GM18861 (cell line): ENCODE results near the gene TM7SF2.

Experiments
- ATAC-seq: cut with Tn5 transposase; IDR thresholded peaks from one replicate; pipeline ENCODE4 v1.9.1; 2021; ENCODE audit not compliant: unreplicated experiment

TM7SF2 gene

DNA sequence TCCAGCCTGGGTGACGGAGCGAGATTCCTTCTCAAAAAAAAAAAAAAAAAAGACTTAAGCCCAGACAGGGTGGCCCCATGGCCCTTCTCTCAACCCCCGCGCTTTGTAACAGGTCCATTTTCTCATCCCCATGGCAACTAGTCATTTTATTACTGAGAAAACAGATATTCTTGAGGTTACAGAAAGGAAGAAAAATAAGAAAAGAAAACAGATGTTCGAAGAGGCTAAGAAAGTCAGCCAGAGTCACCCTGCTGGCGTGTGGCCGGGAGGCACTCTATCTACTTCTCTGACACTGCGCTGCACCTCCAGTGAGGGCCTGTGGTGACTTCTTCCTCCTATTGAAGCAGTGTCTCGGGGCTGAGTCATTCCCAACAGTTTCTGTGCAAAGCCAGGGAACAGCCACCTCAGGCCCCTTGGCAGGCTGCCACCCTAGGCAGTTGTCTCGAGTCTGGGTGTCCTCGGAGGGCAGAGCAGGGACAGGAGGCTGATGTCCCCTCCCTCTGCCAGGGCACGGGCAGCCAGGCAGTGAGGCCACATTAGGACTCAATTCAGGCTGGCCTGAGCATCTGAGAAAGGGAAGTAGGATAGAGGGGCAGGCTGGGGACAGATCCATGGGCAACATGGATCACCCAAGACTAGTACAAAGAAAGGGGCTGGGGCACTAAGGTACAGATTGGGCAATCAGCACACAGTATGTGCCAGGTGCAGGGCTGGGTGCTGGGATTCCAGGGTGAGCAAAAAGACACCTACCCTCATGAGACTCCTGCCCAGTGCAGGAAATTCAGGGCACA lies 39.0 kb downstream of the TM7SF2 start:
- no peak for ATAC-seq

DNA sequence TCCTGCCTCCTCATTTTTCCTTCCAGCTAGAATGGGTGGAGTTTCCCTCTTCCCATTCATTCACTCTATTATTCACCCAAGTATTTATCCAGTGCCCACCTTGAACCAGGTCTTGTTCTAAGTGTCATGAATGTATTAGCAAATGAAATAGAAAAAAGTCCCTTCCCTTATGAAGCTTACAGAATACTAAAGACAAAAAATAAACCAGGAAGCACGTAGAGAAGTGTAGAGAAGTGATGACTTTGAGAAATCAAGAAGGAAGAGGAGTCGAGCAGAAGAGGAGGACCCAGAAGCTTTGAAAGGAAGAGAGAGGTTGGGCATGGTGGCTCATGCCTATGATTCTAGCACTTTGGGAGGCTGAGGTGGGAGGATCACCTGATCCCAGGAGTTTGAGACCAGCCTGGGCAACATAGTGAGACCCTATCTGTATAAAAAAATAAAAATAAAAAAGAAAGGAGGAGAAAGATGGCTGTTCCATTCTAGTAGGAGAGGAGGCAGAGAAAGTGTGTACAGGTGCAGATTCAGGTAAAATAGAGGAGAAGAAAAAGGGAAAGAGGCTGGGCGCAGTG lies 39.7 kb downstream of the TM7SF2 start:
- no peak for ATAC-seq

DNA sequence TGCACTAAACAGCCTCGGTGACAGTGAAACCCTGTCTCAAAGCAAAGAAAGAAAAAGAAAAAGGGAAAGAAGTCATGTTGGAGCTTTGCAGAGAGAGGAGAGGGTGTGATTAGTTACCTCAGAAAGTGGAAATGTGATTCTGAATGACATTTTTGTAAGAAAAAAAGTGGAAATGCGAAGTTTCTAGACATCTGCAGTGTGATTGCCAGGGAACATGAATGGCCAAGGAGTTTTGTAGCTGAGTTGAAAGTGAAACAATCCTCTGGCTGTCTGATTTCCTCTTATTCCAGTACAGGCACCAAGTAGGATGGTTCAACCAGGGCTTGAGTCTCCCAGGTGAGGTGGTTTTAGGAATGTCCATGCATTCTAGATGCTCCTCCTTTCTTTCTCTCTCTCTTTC lies 40.5 kb downstream of the TM7SF2 start:
- no peak for ATAC-seq

DNA sequence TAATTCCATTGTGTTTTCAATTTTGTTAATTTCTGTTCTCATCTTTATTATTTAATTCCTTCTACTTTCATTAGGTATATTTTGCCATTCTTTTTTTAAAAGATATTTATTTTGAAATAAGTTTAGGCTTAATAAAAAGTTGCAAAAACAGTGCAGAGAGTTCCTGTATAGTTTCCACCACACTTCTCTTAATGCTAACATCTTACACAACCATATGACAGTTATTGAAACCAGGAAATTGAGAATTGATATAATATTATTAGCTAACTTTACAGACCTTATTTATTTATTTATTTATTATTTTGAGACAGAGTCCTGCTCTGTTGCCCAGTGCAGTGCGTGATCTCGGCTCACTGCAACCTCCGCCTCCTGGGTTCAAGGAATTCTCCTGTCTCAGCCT lies 44.6 kb downstream of the TM7SF2 start:
- ATAC-seq: no peak

DNA sequence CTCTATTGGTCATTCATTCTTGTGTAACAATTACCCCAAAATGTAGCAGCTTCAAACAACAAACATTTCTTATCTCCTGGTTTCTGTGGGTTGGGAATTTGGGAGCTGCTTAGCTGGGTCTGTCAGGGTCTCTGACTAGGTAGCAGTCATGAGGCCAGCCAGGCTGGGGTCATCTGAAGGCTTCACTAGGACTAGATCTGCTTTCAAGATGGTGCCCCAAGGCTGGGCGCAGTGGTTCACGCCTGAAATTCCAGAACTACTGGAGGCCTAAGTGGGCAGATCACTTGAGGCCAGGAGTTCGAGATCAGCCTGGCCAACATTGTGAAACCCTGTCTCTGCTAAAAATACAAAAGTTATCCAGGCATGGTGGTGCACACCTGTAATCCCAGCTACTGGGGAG lies 45.3 kb downstream of the TM7SF2 start:
- no peak for ATAC-seq

DNA sequence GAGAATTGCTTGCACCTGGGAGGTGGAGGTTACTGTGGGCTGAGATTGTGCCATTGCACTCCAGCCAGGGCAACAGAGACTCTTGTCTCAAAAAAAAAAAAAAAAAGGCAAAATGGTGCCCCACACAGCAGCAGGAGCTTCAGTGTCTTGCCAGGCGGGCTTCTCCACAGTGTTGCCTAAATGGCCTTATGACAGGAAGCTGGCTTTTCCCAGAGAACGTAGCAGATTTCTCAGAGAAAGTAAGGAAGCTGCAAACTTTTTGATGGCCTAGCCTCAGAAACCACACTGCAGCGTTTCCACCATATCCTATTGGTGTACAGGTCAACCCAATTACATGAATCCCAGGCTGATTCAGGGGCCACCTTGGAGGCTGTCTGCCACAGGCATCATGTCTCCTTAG lies 45.7 kb downstream of the TM7SF2 start:
- no peak for ATAC-seq

DNA sequence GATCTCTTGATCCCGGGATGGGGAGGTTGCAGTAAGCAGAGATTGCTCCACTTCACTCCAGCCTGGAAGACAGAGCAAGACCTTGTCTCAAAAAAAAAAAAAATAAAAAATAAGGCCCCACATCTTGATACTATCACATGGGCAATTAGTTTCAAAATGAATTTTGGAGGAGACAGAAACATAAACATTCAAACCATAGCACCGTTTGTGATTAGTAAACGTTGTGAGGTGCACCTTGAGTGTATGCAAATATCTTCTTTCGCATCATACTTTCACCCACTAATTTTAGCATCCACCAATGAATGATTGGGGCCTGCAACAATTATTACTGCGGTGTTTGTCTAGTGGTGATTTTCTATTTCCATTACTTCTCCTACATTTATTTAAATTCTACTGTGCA lies 47.3 kb downstream of the TM7SF2 start:
- ATAC-seq: peak; percentile 94

DNA sequence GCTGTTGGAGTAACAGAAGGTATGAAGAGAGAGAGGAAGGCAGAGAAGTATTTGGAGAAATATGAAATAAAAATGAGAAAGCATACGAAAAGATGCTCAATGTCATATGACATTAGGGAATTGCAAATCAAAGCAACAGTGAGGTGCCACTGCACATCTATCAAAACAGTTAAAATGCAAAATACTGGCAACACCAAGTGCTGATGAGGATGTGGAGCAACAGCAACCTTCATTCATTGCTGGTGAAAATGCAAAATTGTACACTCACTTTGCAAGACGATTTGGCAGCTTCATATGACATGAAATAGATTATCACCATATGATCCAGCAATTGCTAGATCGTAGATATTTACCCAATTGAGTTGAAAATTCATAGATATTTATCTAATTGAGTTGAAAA lies 49.0 kb downstream of the TM7SF2 start:
- ATAC-seq: no peak

DNA sequence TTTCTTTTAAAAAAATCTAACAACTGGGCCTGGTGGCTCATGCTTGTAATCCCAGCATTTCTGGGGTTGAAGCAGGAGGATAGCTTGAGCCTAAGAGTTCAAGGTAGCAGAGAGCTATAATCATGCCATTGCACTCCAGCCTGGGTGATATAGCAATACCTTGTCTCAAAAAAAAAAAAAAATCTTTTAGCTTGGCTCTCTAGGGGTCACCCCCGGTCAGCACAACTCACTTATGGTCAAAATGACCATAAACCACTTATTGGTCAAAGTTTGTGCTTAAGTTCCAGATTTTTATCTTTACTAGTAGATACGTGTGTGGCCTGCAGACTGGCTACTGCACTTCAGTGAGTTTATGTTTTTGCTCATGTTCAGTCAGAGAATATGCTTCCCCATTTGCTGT lies 52.0 kb downstream of the TM7SF2 start:
- ATAC-seq: no peak
